GM12874 (cell line): Measurements from ENCODE around the gene GALNT10.

ENCODE experiments used
- TF ChIP-seq, protein P1 (sequence below): IDR thresholded peaks from 2 replicates; pipeline ENCODE4 v1.5.1; 2011; ENCODE audit warnings: low read depth, mild to moderate bottlenecking, control low read depth, low read length, moderate library complexity; ENCODE audit not compliant: insufficient read depth

The GALNT10 gene

DNA sequence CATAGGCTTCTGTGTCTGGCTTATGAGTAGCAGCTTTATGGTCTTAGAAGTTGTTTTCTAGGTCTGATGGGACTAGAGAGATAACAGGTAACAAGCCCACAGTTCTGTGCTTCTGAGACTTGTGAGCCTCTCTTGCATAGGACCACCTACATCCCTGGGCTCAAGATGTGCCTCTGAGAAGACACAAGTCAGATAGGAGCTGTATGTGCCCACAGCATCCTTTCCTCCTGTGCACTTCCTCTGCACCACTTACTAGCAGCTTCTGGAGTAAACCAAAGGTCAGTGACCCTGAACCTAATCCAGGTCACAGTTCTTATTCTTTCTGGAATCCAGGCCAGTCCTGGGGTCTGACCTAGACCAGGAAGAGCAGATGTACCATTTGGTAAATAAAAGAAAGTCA lies 40.0 kb downstream of the GALNT10 start:
- TF ChIP-seq, protein P1, sequence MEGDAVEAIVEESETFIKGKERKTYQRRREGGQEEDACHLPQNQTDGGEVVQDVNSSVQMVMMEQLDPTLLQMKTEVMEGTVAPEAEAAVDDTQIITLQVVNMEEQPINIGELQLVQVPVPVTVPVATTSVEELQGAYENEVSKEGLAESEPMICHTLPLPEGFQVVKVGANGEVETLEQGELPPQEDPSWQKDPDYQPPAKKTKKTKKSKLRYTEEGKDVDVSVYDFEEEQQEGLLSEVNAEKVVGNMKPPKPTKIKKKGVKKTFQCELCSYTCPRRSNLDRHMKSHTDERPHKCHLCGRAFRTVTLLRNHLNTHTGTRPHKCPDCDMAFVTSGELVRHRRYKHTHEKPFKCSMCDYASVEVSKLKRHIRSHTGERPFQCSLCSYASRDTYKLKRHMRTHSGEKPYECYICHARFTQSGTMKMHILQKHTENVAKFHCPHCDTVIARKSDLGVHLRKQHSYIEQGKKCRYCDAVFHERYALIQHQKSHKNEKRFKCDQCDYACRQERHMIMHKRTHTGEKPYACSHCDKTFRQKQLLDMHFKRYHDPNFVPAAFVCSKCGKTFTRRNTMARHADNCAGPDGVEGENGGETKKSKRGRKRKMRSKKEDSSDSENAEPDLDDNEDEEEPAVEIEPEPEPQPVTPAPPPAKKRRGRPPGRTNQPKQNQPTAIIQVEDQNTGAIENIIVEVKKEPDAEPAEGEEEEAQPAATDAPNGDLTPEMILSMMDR, result no peak

DNA sequence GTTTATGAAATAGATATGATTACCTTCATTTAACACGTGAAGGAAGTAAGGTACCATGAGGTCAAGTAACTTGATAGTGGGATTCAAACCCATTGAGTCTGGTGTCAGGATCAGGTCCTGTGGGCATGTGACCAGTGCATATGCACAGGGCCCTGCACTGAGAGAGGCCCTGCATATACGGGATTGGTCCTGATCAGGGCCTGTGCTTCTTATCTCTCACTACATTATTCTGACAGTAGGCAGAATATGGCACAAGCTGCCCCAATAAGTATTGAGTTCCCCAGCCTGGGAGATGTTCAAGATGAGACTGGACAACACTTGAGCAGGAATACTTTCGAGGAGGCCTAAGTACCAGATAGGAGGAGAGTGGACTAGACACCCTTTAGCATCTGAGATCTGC lies 44.0 kb downstream of the GALNT10 start:
- TF ChIP-seq, protein P1, result no peak

DNA sequence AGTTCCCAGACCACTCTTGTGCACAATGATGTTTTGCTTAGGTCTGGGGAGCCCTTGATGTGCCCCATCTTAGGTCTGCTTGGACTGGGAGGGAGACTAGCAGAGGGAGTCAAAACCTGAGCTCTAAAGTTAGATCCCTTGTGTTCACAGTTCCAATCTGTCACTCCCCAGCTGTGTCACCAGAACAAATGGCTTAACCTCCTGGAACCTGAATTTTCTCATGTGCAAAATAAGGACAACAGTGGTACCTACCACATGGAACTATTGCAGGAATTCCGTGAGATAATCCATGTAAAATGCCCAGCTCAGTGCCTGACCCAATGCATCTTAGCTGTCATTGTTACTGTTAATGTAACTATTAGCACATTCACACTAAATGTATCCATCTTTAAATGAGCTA lies 45.5 kb downstream of the GALNT10 start:
- TF ChIP-seq, protein P1, result no peak

DNA sequence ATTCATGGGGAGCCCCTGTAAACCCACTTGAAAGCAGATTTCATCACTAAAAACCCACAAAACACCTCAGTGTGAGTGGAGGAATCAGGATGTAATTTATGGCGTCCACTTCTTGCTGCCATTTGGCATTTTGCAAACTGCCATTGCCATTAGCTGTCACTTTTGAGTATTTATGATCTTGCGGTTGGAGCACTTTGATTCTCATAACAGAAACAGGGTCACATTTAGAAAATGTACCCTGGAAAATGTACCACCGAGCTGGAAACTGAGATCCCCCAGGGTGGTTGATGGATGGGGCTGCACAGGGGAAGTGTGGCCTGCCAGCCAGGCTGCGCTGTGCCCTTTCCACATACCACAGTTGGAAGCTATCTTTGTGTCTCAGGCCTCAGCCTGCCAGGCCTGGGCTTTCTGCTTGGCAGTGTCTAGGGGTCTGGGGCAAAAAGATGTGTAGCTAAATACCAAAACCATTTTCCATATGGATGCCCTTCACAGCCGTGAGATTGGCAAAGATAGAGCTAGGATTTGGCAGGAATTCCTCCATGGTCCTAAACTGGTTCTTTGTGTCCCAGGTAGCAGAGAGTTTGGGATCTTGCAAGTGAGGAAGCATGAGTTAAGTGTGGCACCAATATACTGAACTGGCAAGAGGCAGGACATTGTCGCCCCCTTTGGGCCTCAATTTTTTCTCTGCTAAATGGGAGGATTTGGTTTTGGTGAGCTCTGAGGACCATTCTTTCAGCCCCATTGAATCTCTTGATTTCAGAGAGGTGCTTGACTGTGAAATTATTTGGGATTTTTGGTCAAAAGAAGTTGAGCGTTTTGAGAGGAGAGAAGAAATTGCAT lies 46.2 kb downstream of the GALNT10 start:
- TF ChIP-seq, protein P1, result no peak

DNA sequence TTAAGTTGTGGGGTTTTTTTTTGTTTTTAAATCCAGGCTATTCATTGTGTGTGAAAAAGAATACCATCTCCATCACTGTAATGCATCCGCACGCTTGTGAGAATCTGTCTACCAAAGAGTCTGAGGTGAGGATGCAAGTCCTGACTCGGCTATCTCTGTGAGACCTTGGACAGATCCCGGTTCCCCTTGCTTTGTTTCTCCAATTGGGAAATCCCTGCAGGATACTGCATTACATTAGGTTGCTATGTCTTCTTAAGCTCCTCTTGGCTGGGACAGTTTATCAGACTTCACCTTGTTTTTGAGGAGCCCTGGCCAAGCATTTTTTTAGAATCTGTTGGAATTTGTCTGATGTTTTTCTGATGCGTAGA lies 46.8 kb downstream of the GALNT10 start:
- TF ChIP-seq, protein P1, result no peak

DNA sequence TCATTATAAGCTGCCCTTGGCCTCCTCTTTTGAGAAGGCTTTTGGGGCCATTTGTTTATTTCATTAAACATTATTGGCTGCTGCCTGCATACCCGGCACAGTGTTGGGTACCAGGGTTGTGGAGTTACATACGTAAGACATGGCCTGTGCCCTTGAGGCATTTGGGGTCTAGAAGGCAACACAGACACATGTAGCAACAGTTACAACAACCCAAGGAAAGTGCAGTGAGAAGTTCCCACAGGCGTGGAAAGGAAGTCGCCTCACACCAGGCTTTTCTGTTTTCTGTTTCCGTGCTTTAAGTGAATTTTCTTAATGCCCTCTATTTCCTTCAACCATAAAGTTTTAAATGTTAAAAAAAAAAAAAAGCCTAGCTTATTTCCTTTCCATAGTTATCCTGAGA lies 47.4 kb downstream of the GALNT10 start:
- TF ChIP-seq, protein P1, result no peak

DNA sequence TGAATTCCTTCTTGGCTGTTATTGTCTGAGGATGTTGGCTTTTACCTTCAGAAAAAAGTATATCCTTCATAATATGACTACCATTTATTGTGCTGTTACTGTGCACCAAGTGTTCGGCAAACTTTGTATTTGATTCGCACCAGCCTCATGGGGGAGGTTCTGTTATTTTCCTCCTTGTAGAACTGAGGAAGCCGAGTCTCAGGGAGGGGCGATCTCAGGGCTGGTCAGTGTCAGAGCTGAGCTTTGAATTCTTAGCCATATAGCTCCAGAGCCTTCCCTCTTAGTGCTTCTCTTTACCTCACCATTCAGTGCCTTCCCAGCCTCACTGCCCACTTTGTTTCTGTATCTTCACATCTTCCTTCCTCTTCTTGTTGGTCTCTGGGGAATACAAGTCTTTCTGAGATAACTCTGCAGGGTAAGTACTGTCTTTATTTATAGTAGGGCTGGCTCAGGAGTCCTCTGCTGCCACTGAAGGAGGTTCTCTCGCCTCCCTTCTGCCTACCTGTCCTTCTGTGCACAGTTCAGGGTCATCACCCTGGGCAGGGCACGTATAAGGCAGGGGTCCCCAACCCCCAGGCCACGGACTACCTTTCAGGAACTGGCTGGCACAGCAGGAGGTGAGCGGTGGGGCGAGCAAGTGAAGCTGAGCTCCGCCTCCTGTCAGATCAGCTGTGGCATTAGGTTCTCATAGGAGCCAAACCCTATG lies 48.4 kb downstream of the GALNT10 start:
- TF ChIP-seq, protein P1, result no peak
